HepG2 (cell line): ENCODE measurements around the gene CERS6. TPM values are rescaled to one million over a fixed set of nuclear protein-coding genes. Genes with fewer than 3 reads are reported as not detected.

ENCODE experiments used
- ARID2 ChIP-seq: sonication (generic); formaldehyde crosslinking; IDR thresholded peaks from 2 replicates; pipeline ENCODE4 v1.8.1; 2022; ENCODE audit warnings: mild to moderate bottlenecking, missing genetic modification reagents, borderline replicate concordance
- ELF4 ChIP-seq: sonication (generic); formaldehyde crosslinking; IDR thresholded peaks from 2 replicates; pipeline ENCODE4 v1.5.0; 2020; ENCODE audit warnings: missing genetic modification reagents, mild to moderate bottlenecking, moderate library complexity, borderline replicate concordance
- FLYWCH1 ChIP-seq: sonication (generic); formaldehyde crosslinking; IDR thresholded peaks from 2 replicates; pipeline ENCODE4 v1.8.1; 2023; ENCODE audit warnings: mild to moderate bottlenecking, missing genetic modification reagents
- KDM6A ChIP-seq: IDR thresholded peaks from 2 replicates; pipeline ENCODE4 v1.6.1; 2016; ENCODE audit warnings: low read depth
- KLF16 ChIP-seq, 2 experiments: sonication (generic) in 1 of 2; formaldehyde crosslinking in 1 of 2; IDR thresholded peaks; 2 replicates each; pipeline versions ENCODE4 v1.6.1 to v1.8.0; 2016 to 2023; ENCODE audit warnings: missing genetic modification reagents in 2 of 2, missing compliant biosample characterization in 1 of 2
- ZFP90 ChIP-seq: sonication (generic); formaldehyde crosslinking; IDR thresholded peaks from 2 replicates; pipeline ENCODE4 v1.8.0; 2022; ENCODE audit warnings: missing genetic modification reagents, mild to moderate bottlenecking, inconsistent platforms, borderline replicate concordance
- ZNF101 ChIP-seq: sonication (generic); formaldehyde crosslinking; IDR thresholded peaks from 2 replicates; pipeline ENCODE4 v1.4.0; 2020; ENCODE audit warnings: mild to moderate bottlenecking, low read depth, missing genetic modification reagents, borderline replicate concordance
- ZNF337 ChIP-seq: sonication (generic); formaldehyde crosslinking; IDR thresholded peaks from 2 replicates; pipeline ENCODE4 v1.5.1; 2020; ENCODE audit warnings: missing genetic modification reagents, low read depth, mild to moderate bottlenecking, borderline replicate concordance
- ZNF737 ChIP-seq: sonication (generic); formaldehyde crosslinking; IDR thresholded peaks from 2 replicates; pipeline ENCODE4 v1.5.0; 2020; ENCODE audit warnings: missing genetic modification reagents, mild to moderate bottlenecking, borderline replicate concordance
- polyA plus RNA-seq, 8 experiments: library from polyadenylated mRNA; depleted of rRNA in 3 of 8; stranded (reverse) in 7 of 8; unstranded in 1 of 8; fragments of >200 nt; fragmentation: Illumina TruSeq in 4 of 8; extraction: Trizol in 4 of 8; gene quantifications; 2 replicates each; pipeline versions ENCODE4 v1.2.1 to v1.2.3, GENCODE V29; 2011 to 2016; ENCODE audit warnings: low read depth in 4 of 8, missing spikeins in 1 of 8, mixed read lengths in 1 of 8; ENCODE audit not compliant: insufficient read depth in 1 of 8
- total RNA-seq, 5 experiments: library from RNA; depleted of rRNA; stranded (reverse); fragments of >200 nt; fragmentation: Illumina TruSeq; extraction: Trizol; gene quantifications; 2 replicates each; pipeline ENCODE4 v1.2.3, GENCODE V29; 2016; ENCODE audit warnings: low read depth in 1 of 5
- TF ChIP-seq, protein P1 (sequence below): sonication (generic); formaldehyde crosslinking; IDR thresholded peaks from 2 replicates; pipeline ENCODE4 v1.8.1; 2023; ENCODE audit warnings: mild to moderate bottlenecking, inconsistent platforms, moderate library complexity, missing genetic modification reagents, borderline replicate concordance
- TF ChIP-seq, protein P2 (sequence below): sonication (generic); formaldehyde crosslinking; IDR thresholded peaks from 2 replicates; pipeline ENCODE4 v1.4.0; 2020; ENCODE audit warnings: mild to moderate bottlenecking, missing genetic modification reagents
- TF ChIP-seq, protein P3 (sequence below): sonication (generic); formaldehyde crosslinking; IDR thresholded peaks from 2 replicates; pipeline ENCODE4 v1.4.0; 2020; ENCODE audit warnings: missing genetic modification reagents
- TF ChIP-seq, protein P4 (sequence below): sonication (generic); formaldehyde crosslinking; IDR thresholded peaks from 2 replicates; pipeline ENCODE4 v1.4.0; 2020; ENCODE audit warnings: missing genetic modification reagents
- TF ChIP-seq, protein P5 (sequence below): sonication (generic); formaldehyde crosslinking; IDR thresholded peaks from 2 replicates; pipeline ENCODE4 v1.5.1; 2020; ENCODE audit warnings: missing genetic modification reagents, mild to moderate bottlenecking, borderline replicate concordance

CERS6 gene
- total and polyA plus RNA-seq, 2 of the 13 experiments (the other 11 are each of a cell fraction or from before 2014, with no cell fraction given): 10.1 to 20.3 TPM

DNA sequence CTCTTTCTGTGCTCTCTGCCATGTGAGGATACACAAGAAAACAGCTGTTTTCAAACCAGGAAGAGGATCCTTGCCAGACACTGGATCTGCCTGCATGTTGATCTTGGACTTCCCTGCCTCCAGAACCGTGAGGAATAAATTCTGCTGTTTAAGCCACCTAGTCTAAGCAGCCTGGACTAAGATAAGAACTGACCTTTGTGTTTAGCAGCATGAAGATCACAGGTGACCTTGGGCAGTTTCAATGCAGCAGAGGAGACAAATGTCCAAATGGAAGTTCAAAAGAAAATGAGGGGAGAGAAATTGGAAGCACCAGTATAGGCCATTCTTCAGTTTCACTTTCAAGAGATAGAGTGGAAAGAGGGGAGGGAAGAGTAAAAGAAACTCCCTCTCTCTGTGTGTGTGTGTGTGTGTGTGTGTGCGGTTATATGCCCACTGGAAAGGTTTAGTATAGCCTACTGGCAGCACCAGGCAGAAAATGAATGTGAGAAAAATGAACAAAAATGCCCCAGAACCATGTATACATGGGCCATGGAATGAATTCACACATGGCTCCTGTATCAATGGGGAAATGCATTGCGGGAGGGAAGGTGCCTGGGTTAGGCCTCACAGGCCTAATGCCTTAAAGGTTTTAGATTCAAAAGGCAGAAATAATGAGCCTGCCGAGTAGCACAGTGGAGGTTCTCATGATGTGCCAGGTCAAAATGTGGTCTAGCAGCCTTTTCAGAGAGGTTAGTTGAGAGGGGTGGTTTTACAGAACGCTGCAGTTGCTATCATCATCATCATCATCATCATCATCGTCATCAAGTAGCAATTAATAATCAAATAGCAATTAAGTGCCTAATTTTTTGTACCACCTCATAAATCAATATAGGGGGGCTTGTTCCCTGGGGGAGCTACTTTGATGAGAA is 1.1 kb upstream of the CERS6 start (continued):
- TF ChIP-seq, protein P1, sequence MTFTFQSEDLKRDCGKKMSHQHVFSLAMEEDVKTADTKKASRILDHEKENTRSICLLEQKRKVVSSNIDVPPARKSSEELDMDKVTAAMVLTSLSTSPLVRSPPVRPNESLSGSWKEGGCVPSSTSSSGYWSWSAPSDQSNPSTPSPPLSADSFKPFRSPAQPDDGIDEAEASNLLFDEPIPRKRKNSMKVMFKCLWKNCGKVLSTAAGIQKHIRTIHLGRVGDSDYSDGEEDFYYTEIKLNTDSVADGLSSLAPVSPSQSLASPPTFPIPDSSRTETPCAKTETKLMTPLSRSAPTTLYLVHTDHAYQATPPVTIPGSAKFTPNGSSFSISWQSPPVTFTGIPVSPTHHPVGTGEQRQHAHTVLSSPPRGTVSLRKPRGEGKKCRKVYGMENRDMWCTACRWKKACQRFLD: no peak
- TF ChIP-seq ZNF737: no peak
- no peak for TF ChIP-seq KDM6A (CRISPR knock-in tag)
- TF ChIP-seq ZNF337 (CRISPR knock-in tag): no peak
- TF ChIP-seq ZFP90 (CRISPR knock-in tag): no peak
- TF ChIP-seq, protein P2, sequence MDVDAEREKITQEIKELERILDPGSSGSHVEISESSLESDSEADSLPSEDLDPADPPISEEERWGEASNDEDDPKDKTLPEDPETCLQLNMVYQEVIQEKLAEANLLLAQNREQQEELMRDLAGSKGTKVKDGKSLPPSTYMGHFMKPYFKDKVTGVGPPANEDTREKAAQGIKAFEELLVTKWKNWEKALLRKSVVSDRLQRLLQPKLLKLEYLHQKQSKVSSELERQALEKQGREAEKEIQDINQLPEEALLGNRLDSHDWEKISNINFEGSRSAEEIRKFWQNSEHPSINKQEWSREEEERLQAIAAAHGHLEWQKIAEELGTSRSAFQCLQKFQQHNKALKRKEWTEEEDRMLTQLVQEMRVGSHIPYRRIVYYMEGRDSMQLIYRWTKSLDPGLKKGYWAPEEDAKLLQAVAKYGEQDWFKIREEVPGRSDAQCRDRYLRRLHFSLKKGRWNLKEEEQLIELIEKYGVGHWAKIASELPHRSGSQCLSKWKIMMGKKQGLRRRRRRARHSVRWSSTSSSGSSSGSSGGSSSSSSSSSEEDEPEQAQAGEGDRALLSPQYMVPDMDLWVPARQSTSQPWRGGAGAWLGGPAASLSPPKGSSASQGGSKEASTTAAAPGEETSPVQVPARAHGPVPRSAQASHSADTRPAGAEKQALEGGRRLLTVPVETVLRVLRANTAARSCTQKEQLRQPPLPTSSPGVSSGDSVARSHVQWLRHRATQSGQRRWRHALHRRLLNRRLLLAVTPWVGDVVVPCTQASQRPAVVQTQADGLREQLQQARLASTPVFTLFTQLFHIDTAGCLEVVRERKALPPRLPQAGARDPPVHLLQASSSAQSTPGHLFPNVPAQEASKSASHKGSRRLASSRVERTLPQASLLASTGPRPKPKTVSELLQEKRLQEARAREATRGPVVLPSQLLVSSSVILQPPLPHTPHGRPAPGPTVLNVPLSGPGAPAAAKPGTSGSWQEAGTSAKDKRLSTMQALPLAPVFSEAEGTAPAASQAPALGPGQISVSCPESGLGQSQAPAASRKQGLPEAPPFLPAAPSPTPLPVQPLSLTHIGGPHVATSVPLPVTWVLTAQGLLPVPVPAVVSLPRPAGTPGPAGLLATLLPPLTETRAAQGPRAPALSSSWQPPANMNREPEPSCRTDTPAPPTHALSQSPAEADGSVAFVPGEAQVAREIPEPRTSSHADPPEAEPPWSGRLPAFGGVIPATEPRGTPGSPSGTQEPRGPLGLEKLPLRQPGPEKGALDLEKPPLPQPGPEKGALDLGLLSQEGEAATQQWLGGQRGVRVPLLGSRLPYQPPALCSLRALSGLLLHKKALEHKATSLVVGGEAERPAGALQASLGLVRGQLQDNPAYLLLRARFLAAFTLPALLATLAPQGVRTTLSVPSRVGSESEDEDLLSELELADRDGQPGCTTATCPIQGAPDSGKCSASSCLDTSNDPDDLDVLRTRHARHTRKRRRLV (CRISPR knock-in tag): no peak
- TF ChIP-seq ZNF101 (CRISPR knock-in tag): no peak
- no peak; a peak in 1 of 4 replicates for TF ChIP-seq KLF16 (CRISPR knock-in tag; IDR thresholded peaks at IDR 0.05)
- TF ChIP-seq FLYWCH1: 0 out of 2 replicates have a peak, but pooled peaks have one; percentile 2
- TF ChIP-seq ARID2 (CRISPR knock-in tag): no peak
- TF ChIP-seq, protein P3, sequence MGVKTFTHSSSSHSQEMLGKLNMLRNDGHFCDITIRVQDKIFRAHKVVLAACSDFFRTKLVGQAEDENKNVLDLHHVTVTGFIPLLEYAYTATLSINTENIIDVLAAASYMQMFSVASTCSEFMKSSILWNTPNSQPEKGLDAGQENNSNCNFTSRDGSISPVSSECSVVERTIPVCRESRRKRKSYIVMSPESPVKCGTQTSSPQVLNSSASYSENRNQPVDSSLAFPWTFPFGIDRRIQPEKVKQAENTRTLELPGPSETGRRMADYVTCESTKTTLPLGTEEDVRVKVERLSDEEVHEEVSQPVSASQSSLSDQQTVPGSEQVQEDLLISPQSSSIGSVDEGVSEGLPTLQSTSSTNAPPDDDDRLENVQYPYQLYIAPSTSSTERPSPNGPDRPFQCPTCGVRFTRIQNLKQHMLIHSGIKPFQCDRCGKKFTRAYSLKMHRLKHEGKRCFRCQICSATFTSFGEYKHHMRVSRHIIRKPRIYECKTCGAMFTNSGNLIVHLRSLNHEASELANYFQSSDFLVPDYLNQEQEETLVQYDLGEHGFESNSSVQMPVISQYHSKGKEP (CRISPR knock-in tag): no peak
- 0 out of 2 replicates have a peak, but pooled peaks have one; percentile 38 for TF ChIP-seq ELF4 (CRISPR knock-in tag)
- TF ChIP-seq, protein P4, sequence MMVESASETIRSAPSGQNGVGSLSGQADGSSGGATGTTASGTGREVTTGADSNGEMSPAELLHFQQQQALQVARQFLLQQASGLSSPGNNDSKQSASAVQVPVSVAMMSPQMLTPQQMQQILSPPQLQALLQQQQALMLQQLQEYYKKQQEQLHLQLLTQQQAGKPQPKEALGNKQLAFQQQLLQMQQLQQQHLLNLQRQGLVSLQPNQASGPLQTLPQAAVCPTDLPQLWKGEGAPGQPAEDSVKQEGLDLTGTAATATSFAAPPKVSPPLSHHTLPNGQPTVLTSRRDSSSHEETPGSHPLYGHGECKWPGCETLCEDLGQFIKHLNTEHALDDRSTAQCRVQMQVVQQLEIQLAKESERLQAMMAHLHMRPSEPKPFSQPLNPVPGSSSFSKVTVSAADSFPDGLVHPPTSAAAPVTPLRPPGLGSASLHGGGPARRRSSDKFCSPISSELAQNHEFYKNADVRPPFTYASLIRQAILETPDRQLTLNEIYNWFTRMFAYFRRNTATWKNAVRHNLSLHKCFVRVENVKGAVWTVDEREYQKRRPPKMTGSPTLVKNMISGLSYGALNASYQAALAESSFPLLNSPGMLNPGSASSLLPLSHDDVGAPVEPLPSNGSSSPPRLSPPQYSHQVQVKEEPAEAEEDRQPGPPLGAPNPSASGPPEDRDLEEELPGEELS: no peak
- TF ChIP-seq, protein P5, sequence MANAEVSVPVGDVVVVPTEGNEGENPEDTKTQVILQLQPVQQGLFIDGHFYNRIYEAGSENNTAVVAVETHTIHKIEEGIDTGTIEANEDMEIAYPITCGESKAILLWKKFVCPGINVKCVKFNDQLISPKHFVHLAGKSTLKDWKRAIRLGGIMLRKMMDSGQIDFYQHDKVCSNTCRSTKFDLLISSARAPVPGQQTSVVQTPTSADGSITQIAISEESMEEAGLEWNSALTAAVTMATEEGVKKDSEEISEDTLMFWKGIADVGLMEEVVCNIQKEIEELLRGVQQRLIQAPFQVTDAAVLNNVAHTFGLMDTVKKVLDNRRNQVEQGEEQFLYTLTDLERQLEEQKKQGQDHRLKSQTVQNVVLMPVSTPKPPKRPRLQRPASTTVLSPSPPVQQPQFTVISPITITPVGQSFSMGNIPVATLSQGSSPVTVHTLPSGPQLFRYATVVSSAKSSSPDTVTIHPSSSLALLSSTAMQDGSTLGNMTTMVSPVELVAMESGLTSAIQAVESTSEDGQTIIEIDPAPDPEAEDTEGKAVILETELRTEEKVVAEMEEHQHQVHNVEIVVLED (CRISPR knock-in tag): peak; percentile 48; the same call in 1 of the 2 replicates
